Stimulated activated naive CD4-positive, alpha-beta T cell (primary cell): Measurements from ENCODE around the gene RNU2-1.
"Not testable (repeated sequence)": the region's sequence is repeated elsewhere in the genome, so short reads cannot be mapped to it uniquely, and the experiment has no call there.

Experiments
- DNase-seq, 6 experiments: peaks; one replicate each; lab custom pipeline; 2025; lab: John Stamatoyannopoulos, UW

RNU2-1 gene

GRCh38 chr17:43216369-43216761 is 17.4 kb downstream of the RNU2-1 start:
- DNase-seq = no peak

DNA sequence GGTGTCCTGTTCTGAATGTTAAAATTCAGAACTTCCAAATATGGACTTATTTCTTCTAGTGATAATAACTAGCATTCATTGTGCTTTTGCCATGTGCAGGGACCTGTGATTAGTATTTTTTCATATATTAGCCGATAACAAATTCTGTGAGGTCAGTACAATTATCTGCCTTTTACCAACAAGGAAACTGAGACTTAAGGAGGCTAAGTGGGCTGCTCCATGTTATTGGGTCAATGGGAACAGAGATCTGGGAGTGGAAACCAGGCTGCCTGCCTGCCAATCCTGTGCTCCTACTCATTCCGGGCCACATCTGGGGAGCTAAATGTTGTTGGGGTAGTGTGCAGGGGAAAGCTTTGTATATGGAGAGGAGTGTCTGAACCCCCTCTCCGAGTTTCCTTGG is 18.4 kb downstream of the RNU2-1 start:
- DNase-seq = no peak

DNA sequence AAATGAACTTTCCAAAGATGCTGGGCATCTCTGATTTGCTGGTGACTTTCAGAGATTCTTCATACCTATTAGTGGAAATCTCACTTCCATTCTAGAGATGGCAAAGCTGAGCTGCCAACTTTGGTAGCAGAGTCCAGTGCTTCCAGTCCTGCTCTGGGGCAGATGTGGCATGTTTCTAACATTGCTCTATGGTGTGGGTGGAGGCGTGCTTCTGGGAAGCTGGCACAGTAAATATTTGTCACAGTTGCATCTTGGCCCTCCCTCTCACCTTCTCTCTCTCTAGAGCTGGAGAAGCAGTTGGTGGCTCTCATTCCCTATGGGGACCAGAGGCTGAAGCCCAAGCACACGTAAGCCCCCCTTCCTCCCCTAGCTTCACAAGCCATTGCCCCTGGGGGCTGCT is 20.2 kb downstream of the RNU2-1 start:
- no peak for DNase-seq

DNA sequence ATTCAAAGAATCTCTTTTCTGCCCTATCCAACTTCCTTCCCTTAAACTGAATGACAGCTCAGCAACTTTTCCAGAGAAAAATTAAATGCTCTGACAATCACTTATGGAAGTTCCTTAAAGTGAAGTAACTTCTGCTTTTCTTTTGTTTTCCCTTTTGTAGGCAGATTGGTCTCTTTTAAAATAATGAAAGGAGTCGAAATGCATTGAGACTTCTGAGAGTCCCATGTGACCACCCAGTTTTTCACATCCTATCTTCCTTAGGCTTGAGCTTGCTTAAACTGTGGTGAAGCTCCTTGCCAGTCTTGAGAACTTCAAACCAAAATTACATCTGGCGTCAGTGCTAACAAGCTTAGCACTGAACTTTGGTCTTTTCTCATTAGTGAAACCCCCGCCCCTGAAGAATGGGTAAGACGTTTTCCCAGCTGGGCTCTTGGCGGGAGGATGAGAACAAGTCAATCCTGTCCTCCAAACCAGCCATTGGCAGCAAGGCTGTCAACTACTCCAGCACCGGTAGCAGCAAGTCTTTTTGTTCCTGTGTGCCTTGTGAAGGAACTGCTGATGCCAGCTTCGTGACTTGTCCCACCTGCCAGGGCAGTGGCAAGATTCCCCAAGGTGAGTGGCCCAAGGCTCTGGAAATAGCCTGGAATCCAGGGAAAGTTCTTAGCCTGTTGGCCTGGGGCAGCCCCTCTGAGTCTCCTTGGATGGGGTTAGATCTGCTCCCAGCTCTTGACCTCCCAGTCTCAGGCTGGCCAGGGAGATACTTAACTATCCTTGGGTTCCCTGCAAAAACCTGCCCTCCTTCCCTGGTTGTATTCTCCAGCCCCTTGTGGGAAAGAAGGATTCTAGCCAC is 20.9 kb downstream of the RNU2-1 start:
- DNase-seq = peak in 1 of 6 experiments; percentile 25

- DNase-seq = peak; percentile 56 to 78 (median 70)
These were observed 22.0 kb downstream of the RNU2-1 start, which contains the start of gene TMEM106A for GRCh38 chr17:43211480-43212402. TMEM106A (plus strand) TSS chr17:43211875; CDS start chr17:43213042, 1,167 bp downstream.

GRCh38 chr17:43211123-43211479 is 22.7 kb downstream of the RNU2-1 start:
- peak in 1 of 6 experiments; percentile 26 for DNase-seq

GRCh38 chr17:43210576-43210975 is 23.2 kb downstream of the RNU2-1 start:
- DNase-seq = no peak

DNA sequence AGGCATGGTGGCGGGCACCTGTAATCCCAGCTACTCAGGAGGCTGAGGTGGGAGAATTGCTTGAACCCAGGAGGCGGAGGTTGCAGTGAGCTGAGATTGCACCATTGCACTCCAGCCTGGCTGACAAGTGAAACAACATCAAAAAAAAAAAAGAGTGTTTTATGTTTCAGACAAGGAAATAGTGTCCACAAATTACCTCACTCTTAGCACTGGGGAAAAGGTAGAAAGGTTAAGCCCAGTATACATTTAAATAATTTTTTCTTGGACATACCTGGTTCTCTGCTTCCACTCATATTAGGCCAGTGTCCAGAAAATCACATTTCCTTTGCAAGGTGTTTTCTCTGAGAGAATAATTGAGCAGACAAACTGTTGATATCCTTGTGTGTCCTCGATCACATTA is 30.8 kb downstream of the RNU2-1 start:
- DNase-seq = not testable (repeated sequence)

DNA sequence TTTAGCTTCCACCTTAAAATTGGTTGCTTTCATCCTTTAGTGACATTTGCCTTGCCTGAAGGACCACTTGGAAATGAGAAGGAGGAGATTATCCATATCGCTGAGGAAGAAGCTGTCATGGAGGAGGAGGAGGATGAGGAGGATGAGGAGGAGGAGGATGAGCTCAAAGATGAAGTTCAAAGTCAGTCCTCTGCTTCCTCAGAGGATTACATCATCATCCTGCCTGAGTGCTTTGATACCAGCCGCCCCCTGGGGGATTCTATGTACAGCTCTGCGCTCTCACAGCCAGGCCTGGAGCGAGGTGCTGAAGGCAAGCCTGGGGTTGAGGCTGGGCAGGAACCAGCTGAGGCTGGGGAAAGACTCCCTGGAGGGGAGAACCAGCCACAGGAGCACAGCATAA is 33.6 kb downstream of the RNU2-1 start:
- DNase-seq = no peak

DNA sequence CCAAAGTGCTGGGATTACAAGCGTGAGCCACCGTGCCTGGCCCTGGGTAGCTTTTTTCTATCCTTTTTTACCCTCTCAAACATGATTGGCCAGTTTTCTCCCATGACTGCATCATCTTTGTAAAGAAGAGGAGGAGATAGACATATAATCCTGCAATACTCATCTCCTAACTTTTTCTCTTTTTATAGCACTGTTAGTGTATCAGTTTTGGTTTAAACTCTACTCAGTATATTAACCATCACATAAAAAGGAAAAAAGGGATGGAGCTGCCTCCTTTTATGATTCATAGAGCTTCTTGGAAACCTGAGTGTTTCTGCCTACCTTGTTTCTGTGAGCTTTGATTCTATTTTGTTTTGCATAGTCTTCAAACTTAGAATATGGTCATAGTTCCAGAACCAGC is 34.1 kb downstream of the RNU2-1 start:
- no peak for DNase-seq

- no peak for DNase-seq
These were observed 40.5 kb downstream of the RNU2-1 start for GRCh38 chr17:43193251-43193650.

DNA sequence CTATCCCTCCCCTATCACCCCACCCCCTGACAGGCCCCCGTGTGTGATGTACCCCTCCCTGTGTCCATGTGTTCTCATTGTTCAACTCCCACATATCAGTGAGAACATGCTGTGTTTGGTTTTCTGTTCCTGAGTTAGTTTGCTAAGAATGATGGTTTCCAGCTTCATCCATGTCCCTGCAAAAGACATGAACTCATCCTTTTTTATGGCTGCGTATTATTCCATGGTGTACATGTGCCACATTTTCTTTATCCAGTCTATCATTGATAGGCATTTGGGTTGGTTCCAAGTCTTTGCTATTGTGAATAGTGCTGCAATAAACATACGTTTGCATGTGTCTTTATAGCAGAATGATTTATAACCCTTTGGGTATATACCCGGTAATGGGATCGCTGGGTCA is 47.1 kb downstream of the RNU2-1 start:
- not testable (repeated sequence) for DNase-seq

DNA sequence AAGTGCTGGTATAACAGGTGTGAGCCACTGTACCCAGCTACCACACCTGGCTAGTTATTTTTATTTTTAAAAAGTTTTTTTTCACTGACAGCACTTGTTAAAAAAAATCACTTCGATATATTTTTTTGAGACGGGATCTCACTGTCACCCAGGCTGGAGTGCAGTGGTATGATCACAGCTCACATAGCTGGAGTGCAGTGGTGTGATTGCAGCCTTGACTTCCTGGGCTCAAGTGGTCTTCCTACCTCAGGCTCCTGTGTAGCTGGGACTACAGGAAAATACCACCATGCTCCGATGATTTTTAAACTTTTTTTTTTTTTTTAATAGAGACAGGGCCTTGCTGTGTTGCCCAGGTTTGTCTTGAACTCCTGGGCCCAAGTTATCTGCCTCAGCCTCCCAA is 49.9 kb downstream of the RNU2-1 start:
- DNase-seq = no peak
